Astrocyte of the cerebellum (primary cell): ENCODE measurements around the gene ADAT3.

Source experiments
- DNase-seq: peaks from one replicate; pipeline ENCODE4 v3.0.0-alpha.2; 2011; ENCODE audit warnings: low read depth
- H3K4me3 ChIP-seq: 2 replicates; pipeline ENCODE4 v1.5.1; 2011; ENCODE audit warnings: mild to moderate bottlenecking, low read depth, low read length, moderate library complexity
- in situ Hi-C: cut with HindIII; loops from 2 replicates; pipeline ENCODE4 v1.10.0; 2017; ENCODE audit warnings: low sequenced_read_pairs
- TF ChIP-seq, protein P1 (sequence below): IDR thresholded peaks from 2 replicates; pipeline ENCODE4 v1.5.1; 2012; ENCODE audit warnings: low read length, low read depth, moderate library complexity, mild to moderate bottlenecking; ENCODE audit errors: missing control alignments

Gene ADAT3

DNA sequence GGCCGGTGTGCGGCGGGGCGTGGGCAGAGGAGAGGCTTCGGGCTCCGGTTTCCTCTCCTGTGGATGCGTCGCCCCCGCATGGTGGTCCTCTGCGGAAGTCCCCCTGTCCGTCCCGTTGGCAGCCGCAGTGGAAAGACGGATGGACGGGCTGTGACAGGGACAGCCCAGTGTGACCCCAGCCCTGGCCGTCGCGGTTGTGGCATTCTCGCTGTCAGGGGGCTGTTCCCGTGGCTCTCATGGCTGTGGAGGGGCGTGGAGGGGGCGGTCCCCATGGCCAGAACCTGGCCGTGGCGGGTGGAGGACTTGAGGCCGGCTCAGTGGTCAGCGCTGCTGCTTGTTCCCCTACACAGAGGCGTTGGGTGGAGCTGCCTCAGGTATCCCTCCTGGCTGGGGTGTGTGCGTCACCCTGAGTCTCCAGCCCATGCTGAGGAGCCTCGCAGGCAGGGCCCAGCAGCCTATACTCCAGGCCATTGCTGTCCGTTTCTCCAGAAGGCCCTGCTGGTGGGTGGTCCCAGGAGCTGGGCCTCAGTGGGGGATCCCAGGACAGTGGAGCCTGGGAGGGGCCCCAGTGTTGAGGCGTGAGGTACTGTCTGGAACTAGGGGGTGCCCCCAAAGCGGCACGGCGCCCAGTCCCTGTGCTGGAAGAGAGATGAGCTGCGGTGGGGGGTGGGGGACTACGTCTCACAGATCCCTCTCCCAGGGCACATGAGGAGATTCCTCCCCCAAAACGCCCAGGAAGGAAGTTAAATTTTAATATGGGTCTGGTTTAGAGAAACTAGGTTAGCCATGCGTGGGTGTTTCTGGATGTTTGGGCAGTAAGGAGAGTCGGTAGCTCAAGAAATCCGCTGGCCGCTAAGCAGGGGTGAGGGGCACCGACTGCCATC lies 56.0 kb downstream of the ADAT3 start:
- no peak for DNase-seq
- in situ Hi-C loops: no loop called here
- TF ChIP-seq, protein P1, sequence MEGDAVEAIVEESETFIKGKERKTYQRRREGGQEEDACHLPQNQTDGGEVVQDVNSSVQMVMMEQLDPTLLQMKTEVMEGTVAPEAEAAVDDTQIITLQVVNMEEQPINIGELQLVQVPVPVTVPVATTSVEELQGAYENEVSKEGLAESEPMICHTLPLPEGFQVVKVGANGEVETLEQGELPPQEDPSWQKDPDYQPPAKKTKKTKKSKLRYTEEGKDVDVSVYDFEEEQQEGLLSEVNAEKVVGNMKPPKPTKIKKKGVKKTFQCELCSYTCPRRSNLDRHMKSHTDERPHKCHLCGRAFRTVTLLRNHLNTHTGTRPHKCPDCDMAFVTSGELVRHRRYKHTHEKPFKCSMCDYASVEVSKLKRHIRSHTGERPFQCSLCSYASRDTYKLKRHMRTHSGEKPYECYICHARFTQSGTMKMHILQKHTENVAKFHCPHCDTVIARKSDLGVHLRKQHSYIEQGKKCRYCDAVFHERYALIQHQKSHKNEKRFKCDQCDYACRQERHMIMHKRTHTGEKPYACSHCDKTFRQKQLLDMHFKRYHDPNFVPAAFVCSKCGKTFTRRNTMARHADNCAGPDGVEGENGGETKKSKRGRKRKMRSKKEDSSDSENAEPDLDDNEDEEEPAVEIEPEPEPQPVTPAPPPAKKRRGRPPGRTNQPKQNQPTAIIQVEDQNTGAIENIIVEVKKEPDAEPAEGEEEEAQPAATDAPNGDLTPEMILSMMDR: no peak
- H3K4me3 ChIP-seq: no peak overlapping the region

- in situ Hi-C loops: no loop called here
- no peak for DNase-seq
- TF ChIP-seq, protein P1: no peak
- no peak overlapping the region for H3K4me3 ChIP-seq
Observed at GRCh38 chr19:1962674-1963073, 57.5 kb downstream of the ADAT3 start.
